CD14-positive monocyte (primary cell): ENCODE measurements around the gene STEAP4. TPM values are rescaled to one million over a fixed set of nuclear protein-coding genes. Genes with fewer than 3 reads are reported as not detected.
A peak's percentile ranks its signal among the peaks of the same experiment; 100 is the strongest.

Source experiments
- DNase-seq, 3 donors: peaks; one replicate each; pipeline ENCODE4 v3.0.0-alpha.2; 2011 to 2022
- H2AFZ ChIP-seq: 2 replicates; pipeline ENCODE4 v1.6.0; 2012; ENCODE audit warnings: mild to moderate bottlenecking, low read depth, low read length, inconsistent platforms; ENCODE audit not compliant: insufficient read depth, poor library complexity, severe bottlenecking
- H3K27ac ChIP-seq, 2 donors: 1 replicate in 1 of 2; 2 replicates in 1 of 2; pipeline ENCODE4 v1.5.1; 2012 to 2013; ENCODE audit warnings: low read length in 2 of 2, control low read depth in 1 of 2, inconsistent platforms in 1 of 2, low read depth in 1 of 2, mild to moderate bottlenecking in 1 of 2
- H3K27me3 ChIP-seq, 2 donors: one replicate each; pipeline versions ENCODE4 v1.6.0 to v1.6.1; 2011 to 2013; ENCODE audit warnings: low read length in 2 of 2; ENCODE audit not compliant: control insufficient read depth in 2 of 2, insufficient read depth in 2 of 2
- H3K36me3 ChIP-seq, 2 donors: replicated peaks in 1 of 2; 1 replicate in 1 of 2; 2 replicates in 1 of 2; pipeline versions ENCODE4 v1.5.1 to v1.6.1; 2012 to 2013; ENCODE audit warnings: low read length in 2 of 2, control low read depth in 1 of 2, inconsistent platforms in 1 of 2, mild to moderate bottlenecking in 1 of 2; ENCODE audit not compliant: insufficient read depth in 2 of 2, control insufficient read depth in 1 of 2
- H3K4me1 ChIP-seq, 2 donors: 1 replicate in 1 of 2; 2 replicates in 1 of 2; pipeline versions ENCODE4 v1.5.1 to v1.6.1; 2012 to 2013; ENCODE audit warnings: low read length in 2 of 2, control low read depth in 1 of 2, inconsistent platforms in 1 of 2, mild to moderate bottlenecking in 1 of 2, moderate library complexity in 1 of 2; ENCODE audit not compliant: insufficient read depth in 2 of 2, control insufficient read depth in 1 of 2
- H3K4me2 ChIP-seq: replicated peaks from 2 replicates; pipeline ENCODE3; 2012; ENCODE audit warnings: low read length, moderate library complexity, mild to moderate bottlenecking; ENCODE audit not compliant: poor library complexity, severe bottlenecking; ENCODE audit errors: extremely low read depth
- H3K4me3 ChIP-seq, 3 experiments: fragments of 200-600 bp in 1 of 3; sonication (generic) in 1 of 3; replicated peaks in 1 of 3; 1 replicate in 2 of 3; 2 replicates in 1 of 3; pipeline ENCODE4 v1.5.1; 2011 to 2013; ENCODE audit warnings: low read length in 3 of 3, mild to moderate bottlenecking in 3 of 3, control low read depth in 2 of 3, low read depth in 2 of 3, inconsistent platforms in 1 of 3, moderate library complexity in 1 of 3
- H3K79me2 ChIP-seq: 2 replicates; pipeline ENCODE4 v1.6.0; 2012; ENCODE audit warnings: mild to moderate bottlenecking, control low read depth, inconsistent platforms, low read length, moderate library complexity; ENCODE audit not compliant: insufficient read depth
- H3K9ac ChIP-seq: 2 replicates; pipeline ENCODE4 v1.6.0; 2017; ENCODE audit warnings: low read length, mild to moderate bottlenecking; ENCODE audit not compliant: insufficient read depth, poor library complexity, severe bottlenecking
- H3K9me3 ChIP-seq, 2 donors: replicated peaks in 1 of 2; 1 replicate in 1 of 2; 2 replicates in 1 of 2; pipeline versions ENCODE4 v1.5.1 to v1.6.1; 2012 to 2013; ENCODE audit warnings: low read length in 2 of 2, control low read depth in 1 of 2; ENCODE audit not compliant: control insufficient read depth in 1 of 2, insufficient read depth in 1 of 2
- H4K20me1 ChIP-seq: 2 replicates; pipeline ENCODE4 v1.6.0; 2012; ENCODE audit warnings: mild to moderate bottlenecking, low read length, control low read depth, moderate library complexity; ENCODE audit not compliant: insufficient read depth
- H3K27ac Mint-ChIP-seq, 7 donors: one replicate each; pipeline ENCODE4 v1.8.0; 2020; ENCODE audit warnings: mild to moderate bottlenecking in 7 of 7, mixed read lengths in 7 of 7, moderate library complexity in 6 of 7, inconsistent platforms in 2 of 7
- H3K27me3 Mint-ChIP-seq, 3 donors: one replicate each; pipeline ENCODE4 v1.8.0; 2021 to 2022; ENCODE audit warnings: low read depth in 3 of 3, mild to moderate bottlenecking in 3 of 3, mixed read lengths in 3 of 3, moderate library complexity in 3 of 3, inconsistent platforms in 1 of 3
- H3K36me3 Mint-ChIP-seq, 2 donors: one replicate each; pipeline ENCODE4 v1.8.0; 2020; ENCODE audit warnings: mixed read lengths in 2 of 2, inconsistent platforms in 1 of 2, mild to moderate bottlenecking in 1 of 2
- H3K4me1 Mint-ChIP-seq: one replicate; pipeline ENCODE4 v1.8.0; 2020; ENCODE audit warnings: mild to moderate bottlenecking, mixed read lengths
- H3K4me3 Mint-ChIP-seq, 2 donors: one replicate each; pipeline ENCODE4 v1.8.0; 2020; ENCODE audit warnings: mild to moderate bottlenecking in 2 of 2, mixed read lengths in 2 of 2, moderate library complexity in 1 of 2
- H3K9me3 Mint-ChIP-seq, 7 donors: one replicate each; pipeline ENCODE4 v1.8.0; 2020 to 2022; ENCODE audit warnings: mixed read lengths in 7 of 7, mild to moderate bottlenecking in 6 of 7, moderate library complexity in 6 of 7, inconsistent platforms in 2 of 7
- WGBS: methylation state at CpG from one replicate; pipeline ENCODE4 v1.1.5; 2013; ENCODE audit warnings: missing lambda C conversion rate; ENCODE audit not compliant: insufficient coverage; 5-methylcytosine and 5-hydroxymethylcytosine counted together
- intact Hi-C, 2 donors: fragments of 100-400 bp; cut with micrococcal nuclease; formaldehyde crosslinking; loops; one replicate each; pipeline versions ENCODE4 v1.15.0 to v1.15.1; 2023
- polyA plus RNA-seq, 3 donors: library from polyadenylated mRNA; depleted of rRNA in 1 of 3; unstranded in 2 of 3; stranded (reverse) in 1 of 3; fragments of 300-500 nt in 2 of 3; fragments of >200 nt in 1 of 3; fragmentation: Illumina TruSeq in 2 of 3; gene quantifications; 1 replicate in 2 of 3; 2 replicates in 1 of 3; pipeline ENCODE4 v1.2.3, GENCODE V29; 2012 to 2021
- TF ChIP-seq, protein P1 (sequence below): fragments of 200-600 bp; IDR thresholded peaks from one replicate; pipeline ENCODE4 v1.8.0; 2022; ENCODE audit warnings: antibody characterized with exemption, mild to moderate bottlenecking

The STEAP4 gene
- polyA plus RNA-seq, 3 donors = 17.1 to 40.0 (median 26.2) TPM

DNA sequence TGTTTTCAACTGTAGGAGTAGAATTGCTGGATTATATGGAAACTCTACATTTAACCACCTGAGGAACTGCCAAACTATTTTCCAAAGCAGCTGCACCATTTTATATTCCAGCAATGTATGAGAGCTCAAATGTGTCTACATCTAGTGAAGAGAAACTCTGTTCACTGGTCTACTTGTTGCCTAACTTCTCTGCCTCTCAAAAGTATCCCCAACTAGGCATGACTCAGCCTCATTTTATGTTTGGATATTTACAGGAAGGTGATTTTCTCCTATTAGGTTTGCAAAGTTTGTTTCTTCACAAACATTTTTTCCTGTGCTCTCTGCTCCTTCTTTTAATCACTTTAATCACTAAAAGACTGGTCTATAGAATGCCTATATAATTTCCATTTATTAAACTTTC is 49.8 kb downstream of the STEAP4 start:
- Histone ChIP-seq H3K27me3 (no peaks in the 10 kb centered on the region), H3K4me3 (no peak overlapping the region), H3K9me3 (peaks cover 19 to 27% of the 10 kb centered on the region in 2 donors), H3K27ac (no peak overlapping the region), H3K79me2 (no peaks in the 10 kb centered on the region), H4K20me1 (no peaks in the 10 kb centered on the region), H3K4me1 (peaks cover 19 to 33% of the 10 kb centered on the region in 2 donors), H2AFZ (no peak overlapping the region), H3K4me2 (no peak overlapping the region), H3K9ac (no peak overlapping the region), H3K36me3 (no peaks in the 10 kb centered on the region)
- peaks cover 0 to 4% (median 1%) of the 10 kb centered on the region in 3 donors for H3K27me3 Mint-ChIP-seq
- no peak overlapping the region for H3K4me3 Mint-ChIP-seq
- intact Hi-C loops = no loop called here
- peaks cover 8 to 9% of the 10 kb centered on the region in 2 donors for H3K36me3 Mint-ChIP-seq
- TF ChIP-seq, protein P1, sequence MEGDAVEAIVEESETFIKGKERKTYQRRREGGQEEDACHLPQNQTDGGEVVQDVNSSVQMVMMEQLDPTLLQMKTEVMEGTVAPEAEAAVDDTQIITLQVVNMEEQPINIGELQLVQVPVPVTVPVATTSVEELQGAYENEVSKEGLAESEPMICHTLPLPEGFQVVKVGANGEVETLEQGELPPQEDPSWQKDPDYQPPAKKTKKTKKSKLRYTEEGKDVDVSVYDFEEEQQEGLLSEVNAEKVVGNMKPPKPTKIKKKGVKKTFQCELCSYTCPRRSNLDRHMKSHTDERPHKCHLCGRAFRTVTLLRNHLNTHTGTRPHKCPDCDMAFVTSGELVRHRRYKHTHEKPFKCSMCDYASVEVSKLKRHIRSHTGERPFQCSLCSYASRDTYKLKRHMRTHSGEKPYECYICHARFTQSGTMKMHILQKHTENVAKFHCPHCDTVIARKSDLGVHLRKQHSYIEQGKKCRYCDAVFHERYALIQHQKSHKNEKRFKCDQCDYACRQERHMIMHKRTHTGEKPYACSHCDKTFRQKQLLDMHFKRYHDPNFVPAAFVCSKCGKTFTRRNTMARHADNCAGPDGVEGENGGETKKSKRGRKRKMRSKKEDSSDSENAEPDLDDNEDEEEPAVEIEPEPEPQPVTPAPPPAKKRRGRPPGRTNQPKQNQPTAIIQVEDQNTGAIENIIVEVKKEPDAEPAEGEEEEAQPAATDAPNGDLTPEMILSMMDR = no peak
- H3K27ac Mint-ChIP-seq = no peak overlapping the region
- DNase-seq = peak in 2 of 3 donors; percentile 23 to 46
- H3K9me3 Mint-ChIP-seq = peaks cover 9 to 32% (median 25%) of the 10 kb centered on the region in 7 donors
- H3K4me1 Mint-ChIP-seq = peaks cover 38% of the 10 kb centered on the region

DNA sequence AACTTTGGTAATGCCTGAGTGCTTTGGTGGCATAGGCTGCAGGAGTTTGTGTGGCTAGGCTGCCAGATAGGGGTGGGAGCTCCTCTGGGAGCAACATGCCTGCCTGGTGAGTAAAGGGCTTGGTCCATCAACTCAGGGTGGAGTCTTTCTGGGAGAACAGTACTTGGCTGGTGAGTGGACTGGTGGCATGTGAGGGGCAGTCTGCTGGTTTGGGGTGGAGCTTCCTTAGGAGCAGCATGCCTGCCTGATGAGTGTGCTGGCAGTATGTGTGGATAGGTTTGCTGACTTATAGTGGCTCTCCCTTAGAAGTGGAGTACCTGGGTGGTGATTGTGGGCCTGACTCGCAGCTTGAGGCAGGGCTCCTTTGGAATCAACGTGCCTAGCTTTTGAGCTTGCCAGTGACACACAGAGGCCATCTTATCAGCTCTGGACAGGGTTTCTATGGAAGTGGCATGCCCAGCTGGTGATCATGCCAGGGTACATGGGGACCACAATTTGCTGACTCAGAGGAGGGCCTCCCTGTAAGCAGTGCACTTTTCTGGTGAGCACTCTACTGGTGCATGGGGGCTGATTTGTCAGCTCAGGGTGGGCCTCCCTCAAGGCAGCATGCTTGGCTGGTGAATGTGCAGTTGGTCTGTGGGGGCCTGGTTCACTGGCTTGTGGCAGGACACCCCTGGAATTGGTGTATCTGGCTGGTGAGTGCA is 51.8 kb downstream of the STEAP4 start:
- Histone ChIP-seq H3K79me2 (no peaks in the 10 kb centered on the region), H3K4me3 (no peak overlapping the region), H3K4me2 (no peak overlapping the region), H3K4me1 (peaks cover 19 to 26% of the 10 kb centered on the region in 2 donors), H3K27ac (no peak overlapping the region), H3K9me3 (peaks cover 19 to 27% of the 10 kb centered on the region in 2 donors), H3K9ac (no peak overlapping the region), H4K20me1 (no peaks in the 10 kb centered on the region), H3K27me3 (no peaks in the 10 kb centered on the region), H3K36me3 (no peaks in the 10 kb centered on the region), H2AFZ (no peak overlapping the region)
- Mint-ChIP-seq H3K36me3 (peaks cover 8 to 9% of the 10 kb centered on the region in 2 donors), H3K9me3 (peaks cover 9 to 30% (median 29%) of the 10 kb centered on the region in 7 donors), H3K27ac (peak overlapping the region in 1 of 7 donors; percentile 22), H3K27me3 (peaks cover 0 to 4% (median 1%) of the 10 kb centered on the region in 3 donors), H3K4me1 (peaks cover 26% of the 10 kb centered on the region), H3K4me3 (no peak overlapping the region)
- intact Hi-C loops = no loop called here
- TF ChIP-seq, protein P1 = no peak
- no peak for DNase-seq
- WGBS = 100% methylated on average over 2 of the region's 2 CpGs
